IgD-negative memory B cell (primary cell): ENCODE data around the gene FRG2C. TPM values are rescaled to one million over a fixed set of nuclear protein-coding genes. Genes with fewer than 3 reads are reported as not detected.
"Not testable (repeated sequence)": the region's sequence is repeated elsewhere in the genome, so short reads cannot be mapped to it uniquely, and the experiment has no call there.

Experiments used
- H3K27ac Mint-ChIP-seq, 3 donors: one replicate each; pipeline ENCODE4 v1.8.0; 2020 to 2022; ENCODE audit warnings: mild to moderate bottlenecking in 3 of 3, mixed read lengths in 3 of 3, moderate library complexity in 1 of 3
- H3K27me3 Mint-ChIP-seq: one replicate; pipeline ENCODE4 v1.8.0; 2021; ENCODE audit warnings: mixed read lengths
- H3K36me3 Mint-ChIP-seq: one replicate; pipeline ENCODE4 v1.8.0; 2020; ENCODE audit warnings: mild to moderate bottlenecking, mixed read lengths
- H3K4me1 Mint-ChIP-seq, 3 donors: one replicate each; pipeline ENCODE4 v1.8.0; 2020 to 2022; ENCODE audit warnings: mixed read lengths in 3 of 3, mild to moderate bottlenecking in 1 of 3
- H3K4me3 Mint-ChIP-seq, 4 donors: one replicate each; pipeline ENCODE4 v1.8.0; 2020 to 2022; ENCODE audit warnings: mild to moderate bottlenecking in 4 of 4, mixed read lengths in 4 of 4, moderate library complexity in 3 of 4
- H3K9me3 Mint-ChIP-seq, 3 donors: one replicate each; pipeline ENCODE4 v1.8.0; 2020 to 2021; ENCODE audit warnings: mixed read lengths in 3 of 3, mild to moderate bottlenecking in 1 of 3
- polyA plus RNA-seq: library from polyadenylated mRNA; unstranded; fragments of 300-500 nt; fragmentation: Illumina TruSeq; gene quantifications from one replicate; pipeline ENCODE4 v1.2.3, GENCODE V29; 2021

The FRG2C gene
- not detected for polyA plus RNA-seq

- H3K9me3 Mint-ChIP-seq, result peaks cover 4 to 16% (median 11%) of the 10 kb centered on the region in 3 donors
- not testable (repeated sequence) for H3K4me3 Mint-ChIP-seq, H3K4me1 Mint-ChIP-seq, H3K27ac Mint-ChIP-seq, H3K36me3 Mint-ChIP-seq
- peaks cover 25% of the 10 kb centered on the region for H3K27me3 Mint-ChIP-seq
These were observed at the start of gene FRG2C for GRCh38 chr3:75664028-75664427. FRG2C (plus strand) TSS chr3:75664328; CDS start chr3:75664380, 52 bp downstream.

- not testable (repeated sequence) for H3K27me3 Mint-ChIP-seq, H3K27ac Mint-ChIP-seq, H3K4me1 Mint-ChIP-seq, H3K9me3 Mint-ChIP-seq, H3K4me3 Mint-ChIP-seq, H3K36me3 Mint-ChIP-seq
These were observed 45.3 kb upstream of the FRG2C start for GRCh38 chr3:75618666-75619305.

DNA sequence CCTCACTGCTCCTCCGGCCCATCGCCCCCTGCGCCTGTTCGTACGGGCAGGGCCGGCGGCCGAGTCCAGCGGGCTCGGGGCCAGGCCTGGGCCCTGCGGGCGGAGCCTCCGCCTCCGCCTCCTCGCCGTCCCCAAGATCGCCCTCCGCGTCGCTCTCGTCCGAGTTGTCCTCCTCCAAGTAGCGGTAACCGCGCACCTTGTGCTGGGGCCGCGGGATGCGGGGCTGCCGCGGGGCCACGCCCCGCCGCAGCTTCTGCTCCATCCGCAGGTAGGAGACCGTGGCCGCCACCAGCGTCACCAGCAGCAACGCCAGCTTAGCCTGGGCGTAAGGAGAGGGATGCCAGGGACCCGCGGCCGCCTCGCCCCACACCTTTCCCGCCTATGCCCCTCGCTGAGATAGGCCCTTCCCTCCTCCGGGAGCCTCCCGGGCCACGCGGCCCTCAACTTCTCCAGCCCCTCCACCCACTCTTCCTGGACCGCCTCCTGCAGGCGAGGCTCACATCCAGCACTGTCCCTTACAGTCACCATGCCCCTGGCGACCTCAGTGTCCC is 44.6 kb upstream of the FRG2C start:
- H3K4me1 Mint-ChIP-seq, H3K27me3 Mint-ChIP-seq, H3K9me3 Mint-ChIP-seq, H3K36me3 Mint-ChIP-seq, H3K27ac Mint-ChIP-seq: not testable (repeated sequence)
- H3K4me3 Mint-ChIP-seq, result peak overlapping the region in 1 of 4 donors; percentile 28

- not testable (repeated sequence) for H3K4me3 Mint-ChIP-seq
These were observed 42.4 kb upstream of the FRG2C start for GRCh38 chr3:75621772-75622171.

DNA sequence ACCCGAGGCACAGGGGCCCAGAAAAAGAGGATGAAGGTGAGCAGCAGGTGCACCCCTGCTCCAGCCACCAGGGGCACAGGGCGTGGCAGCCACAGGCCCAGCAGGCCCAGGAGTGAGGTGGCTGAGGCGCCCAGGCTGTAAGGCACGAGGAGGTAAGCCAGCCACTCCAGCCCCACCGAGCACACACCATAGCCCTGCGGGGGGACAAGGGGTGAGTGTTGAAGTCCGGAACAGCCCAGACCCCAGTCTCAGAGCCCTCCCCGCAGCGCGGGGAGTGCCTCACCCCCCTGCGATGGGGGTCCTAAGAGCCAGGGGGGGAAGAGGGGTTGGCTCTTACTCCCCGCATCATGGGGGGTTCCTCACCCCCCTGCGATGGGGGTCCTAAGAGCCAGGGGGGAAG is 40.5 kb upstream of the FRG2C start:
- not testable (repeated sequence) for H3K4me1 Mint-ChIP-seq, H3K4me3 Mint-ChIP-seq, H3K36me3 Mint-ChIP-seq, H3K27ac Mint-ChIP-seq, H3K9me3 Mint-ChIP-seq, H3K27me3 Mint-ChIP-seq

More at GRCh38 chr3:75621772-75622171, 42.4 kb upstream of the FRG2C start:
- H3K4me1 Mint-ChIP-seq, H3K36me3 Mint-ChIP-seq, H3K27ac Mint-ChIP-seq, H3K9me3 Mint-ChIP-seq, H3K27me3 Mint-ChIP-seq: not testable (repeated sequence)

- not testable (repeated sequence) for H3K4me3 Mint-ChIP-seq, H3K27me3 Mint-ChIP-seq, H3K36me3 Mint-ChIP-seq, H3K9me3 Mint-ChIP-seq, H3K27ac Mint-ChIP-seq, H3K4me1 Mint-ChIP-seq
These were observed 33.1 kb upstream of the FRG2C start for GRCh38 chr3:75630887-75631535.

DNA sequence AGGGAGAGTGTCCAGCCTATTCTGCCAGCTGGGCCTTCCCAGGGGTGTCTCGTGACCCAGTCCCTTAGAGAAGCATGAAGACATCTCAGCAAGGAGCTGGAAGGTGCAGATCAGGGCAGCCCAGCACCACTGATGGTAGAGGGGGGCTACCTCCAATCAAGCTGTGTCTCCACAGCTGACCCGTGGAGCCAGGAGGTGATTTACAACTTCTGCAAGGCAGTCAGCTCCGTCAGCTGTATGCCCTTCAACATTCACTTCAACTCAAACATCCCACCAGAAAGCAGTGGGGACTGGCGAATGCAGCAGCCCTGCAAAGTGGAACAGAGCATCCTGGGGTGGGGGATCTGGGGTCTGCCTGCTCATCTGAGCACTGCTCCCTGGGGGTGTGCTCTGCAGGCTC is 32.6 kb upstream of the FRG2C start:
- Mint-ChIP-seq H3K4me3 (no peak overlapping the region), H3K9me3 (peaks cover 0 to 2% (median 1%) of the 10 kb centered on the region in 3 donors), H3K4me1 (no peaks in the 10 kb centered on the region), H3K27me3 (no peaks in the 10 kb centered on the region), H3K27ac (no peak overlapping the region), H3K36me3 (no peaks in the 10 kb centered on the region)

- H3K9me3 Mint-ChIP-seq, H3K27me3 Mint-ChIP-seq, H3K27ac Mint-ChIP-seq, H3K4me3 Mint-ChIP-seq, H3K4me1 Mint-ChIP-seq, H3K36me3 Mint-ChIP-seq: not testable (repeated sequence)
These were observed 25.2 kb upstream of the FRG2C start for GRCh38 chr3:75638947-75639346.

- H3K4me1 Mint-ChIP-seq, H3K36me3 Mint-ChIP-seq, H3K9me3 Mint-ChIP-seq, H3K27ac Mint-ChIP-seq, H3K27me3 Mint-ChIP-seq: not testable (repeated sequence)
- H3K4me3 Mint-ChIP-seq, result peak overlapping the region in 2 of 4 donors; percentile 77 to 88
These were observed 23.0 kb upstream of the FRG2C start for GRCh38 chr3:75641107-75641517.

DNA sequence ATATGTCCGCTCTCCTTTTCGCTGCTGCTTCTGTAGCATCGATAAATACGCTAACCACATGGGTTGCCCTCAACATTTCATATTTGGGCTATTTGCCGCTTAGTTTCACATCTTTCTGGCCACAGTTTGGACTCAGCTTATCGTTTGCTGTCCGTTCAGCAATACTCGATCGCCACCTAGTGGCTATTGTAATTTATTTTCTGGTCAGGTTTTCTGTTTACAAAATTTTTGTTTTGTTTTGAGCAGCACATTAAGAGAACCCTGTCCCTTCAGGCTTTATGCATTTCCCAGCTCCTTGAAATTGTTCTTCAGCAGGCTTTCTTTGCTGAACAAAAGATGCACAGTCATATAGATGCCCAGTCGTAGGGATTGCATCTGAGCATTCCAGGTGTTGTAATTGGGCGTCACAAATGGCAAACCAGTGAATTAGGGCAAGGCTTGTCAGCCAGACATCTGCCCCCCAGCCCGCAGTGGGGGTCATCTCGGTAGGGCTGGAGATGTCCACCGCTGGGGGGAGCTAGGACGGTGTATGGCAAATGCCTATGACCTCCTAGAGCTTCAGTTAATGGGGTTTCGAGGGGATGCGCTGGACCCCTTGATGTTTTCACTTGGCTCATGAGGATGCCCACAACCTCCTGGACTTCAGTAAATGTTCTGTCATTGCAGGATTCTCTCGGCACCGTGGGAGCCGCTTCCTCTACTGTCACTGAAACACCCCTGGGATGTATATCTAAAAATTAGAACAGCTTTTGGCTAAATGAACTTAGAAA is 20.9 kb upstream of the FRG2C start:
- H3K36me3 Mint-ChIP-seq, H3K9me3 Mint-ChIP-seq, H3K27me3 Mint-ChIP-seq, H3K27ac Mint-ChIP-seq, H3K4me1 Mint-ChIP-seq: not testable (repeated sequence)
- H3K4me3 Mint-ChIP-seq, result peak overlapping the region in 3 of 4 donors; percentile 2 to 66 (median 66)

DNA sequence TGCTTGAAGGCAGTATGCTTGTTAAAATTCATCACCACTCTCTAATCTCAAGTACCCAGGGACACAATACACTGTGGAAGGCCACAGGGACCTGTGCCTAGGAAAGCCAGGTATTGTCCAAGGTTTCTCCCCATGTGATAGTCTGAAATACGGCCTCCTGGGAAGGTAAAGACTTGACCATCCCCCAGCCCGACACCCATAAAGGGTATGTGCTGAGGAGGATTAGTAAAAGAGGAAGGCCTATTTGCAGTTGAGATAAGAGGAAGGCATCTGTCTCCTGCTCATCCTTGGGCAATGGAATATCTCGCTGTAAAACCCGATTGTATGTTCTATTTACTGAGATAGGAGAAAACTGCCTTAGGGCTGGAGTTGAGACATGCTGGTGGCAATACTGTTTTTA is 18.6 kb upstream of the FRG2C start:
- H3K27ac Mint-ChIP-seq, H3K4me3 Mint-ChIP-seq, H3K36me3 Mint-ChIP-seq, H3K9me3 Mint-ChIP-seq, H3K27me3 Mint-ChIP-seq, H3K4me1 Mint-ChIP-seq: not testable (repeated sequence)

DNA sequence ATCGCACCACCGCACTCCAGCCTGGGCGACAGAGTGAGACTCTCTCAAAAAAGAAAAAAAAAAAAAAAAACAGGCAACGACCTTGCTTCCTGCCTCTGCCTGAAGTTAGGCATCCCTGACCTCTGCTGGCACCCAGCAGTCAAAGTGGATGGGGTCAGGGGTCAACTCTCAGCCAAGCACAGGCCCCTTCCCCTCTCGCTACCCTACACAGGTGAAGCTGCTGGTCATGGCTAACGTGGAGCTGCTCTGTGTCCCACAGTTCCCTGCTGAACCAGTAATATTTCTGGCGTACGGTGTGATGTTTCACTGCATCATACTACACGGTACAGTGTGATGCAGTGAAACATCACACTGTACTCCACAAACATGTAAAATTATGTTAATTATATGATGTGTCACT is 13.9 kb upstream of the FRG2C start:
- H3K4me3 Mint-ChIP-seq, result no peak overlapping the region
- peaks cover 2% of the 10 kb centered on the region for H3K36me3 Mint-ChIP-seq
- H3K27me3 Mint-ChIP-seq, result peaks cover 1% of the 10 kb centered on the region
- no peak overlapping the region for H3K27ac Mint-ChIP-seq
- H3K9me3 Mint-ChIP-seq, result no peaks in the 10 kb centered on the region
- H3K4me1 Mint-ChIP-seq, result no peaks in the 10 kb centered on the region

- H3K4me3 Mint-ChIP-seq, H3K9me3 Mint-ChIP-seq, H3K4me1 Mint-ChIP-seq, H3K36me3 Mint-ChIP-seq, H3K27ac Mint-ChIP-seq, H3K27me3 Mint-ChIP-seq: not testable (repeated sequence)
These were observed 8.8 kb upstream of the FRG2C start for GRCh38 chr3:75655101-75655904.

- not testable (repeated sequence) for H3K27me3 Mint-ChIP-seq, H3K36me3 Mint-ChIP-seq, H3K27ac Mint-ChIP-seq, H3K9me3 Mint-ChIP-seq, H3K4me3 Mint-ChIP-seq, H3K4me1 Mint-ChIP-seq
These were observed 8.2 kb upstream of the FRG2C start for GRCh38 chr3:75655956-75656355.

DNA sequence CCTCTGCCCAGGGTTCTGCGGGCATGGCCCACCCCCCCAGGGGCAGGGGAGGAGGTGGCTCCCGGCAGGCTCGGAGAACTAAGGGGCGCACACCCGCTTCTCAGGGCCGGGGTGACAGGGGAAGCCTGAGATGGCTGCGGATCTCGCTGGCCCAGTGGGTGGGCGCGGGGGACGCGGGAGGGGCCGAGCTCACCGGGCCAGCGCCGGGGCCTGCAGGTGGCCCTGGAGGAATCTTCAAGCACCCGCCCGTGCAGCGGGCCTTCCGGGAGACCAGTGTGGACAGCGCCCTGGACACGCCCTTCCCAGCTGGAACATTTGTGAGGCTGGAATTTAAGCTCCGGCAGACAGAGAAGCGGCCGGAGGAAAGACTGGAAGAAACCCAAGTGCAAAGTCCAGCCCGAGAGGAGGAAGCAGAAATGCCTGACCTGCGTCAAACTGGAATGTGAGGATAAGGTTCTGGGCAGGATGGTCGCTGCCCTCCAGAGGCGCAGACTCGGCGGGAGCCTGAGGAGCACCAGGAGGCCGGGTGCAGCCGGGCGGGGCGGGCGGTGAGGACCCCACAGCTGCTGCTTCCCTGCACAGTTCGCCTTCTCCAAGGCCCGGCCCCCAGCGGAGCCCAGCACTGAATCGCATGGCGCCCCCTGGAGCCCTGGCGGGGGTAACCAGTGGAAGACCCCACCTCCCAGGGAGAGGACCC is 5.6 kb upstream of the FRG2C start:
- H3K36me3 Mint-ChIP-seq, H3K4me1 Mint-ChIP-seq, H3K4me3 Mint-ChIP-seq, H3K27ac Mint-ChIP-seq: not testable (repeated sequence)
- H3K27me3 Mint-ChIP-seq, result peaks cover 12% of the 10 kb centered on the region
- peaks cover 0 to 10% (median 3%) of the 10 kb centered on the region in 3 donors for H3K9me3 Mint-ChIP-seq
